HG03565 (cell line): ENCODE results near the gene SUFU.

ENCODE experiments used
- ATAC-seq: cut with Tn5 transposase; IDR thresholded peaks from one replicate; pipeline ENCODE4 v1.9.1; 2021; ENCODE audit warnings: mild to moderate bottlenecking, moderate library complexity; ENCODE audit not compliant: unreplicated experiment

The SUFU gene

GRCh38 chr10:102593074-102593803 is 89.5 kb downstream of the SUFU start:
- ATAC-seq: no peak

DNA sequence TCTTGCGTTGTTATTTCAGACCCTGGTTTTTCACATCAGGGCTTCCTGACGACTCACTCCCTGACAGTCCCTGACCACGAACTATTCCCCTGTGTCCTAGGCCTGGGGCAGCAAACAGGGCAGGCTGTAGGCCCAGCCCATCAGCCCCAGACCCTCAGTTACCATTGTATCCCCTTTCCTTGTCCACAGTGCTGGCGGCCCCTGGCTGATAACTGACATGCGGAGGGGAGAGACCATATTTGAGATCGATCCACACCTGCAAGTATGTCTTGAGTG is 90.0 kb downstream of the SUFU start:
- ATAC-seq: no peak

DNA sequence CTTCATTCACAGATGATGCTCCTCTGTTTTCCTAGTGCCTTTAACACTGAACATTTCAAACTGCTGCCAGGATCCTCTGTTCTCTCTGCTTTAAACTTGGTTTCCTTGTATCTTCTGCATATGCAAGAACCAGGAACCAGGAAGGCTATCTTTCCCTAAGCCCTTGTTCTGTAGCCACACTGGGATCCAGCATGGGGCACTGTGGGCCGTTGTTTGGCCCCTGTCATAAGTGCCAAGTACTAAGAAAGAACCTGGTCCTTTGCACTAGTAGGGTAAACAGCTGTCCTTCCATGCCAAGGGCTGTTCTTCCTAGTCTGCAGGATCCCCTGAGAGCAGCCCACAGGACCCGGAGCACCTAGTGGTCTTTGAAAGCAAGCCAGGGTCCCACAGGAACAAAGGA is 91.5 kb downstream of the SUFU start:
- no peak for ATAC-seq

- no peak for ATAC-seq
Measured at GRCh38 chr10:102595897-102596296, 92.1 kb downstream of the SUFU start.

- ATAC-seq: no peak
Measured at GRCh38 chr10:102596506-102596971, 92.8 kb downstream of the SUFU start.

GRCh38 chr10:102597131-102597991 is 93.6 kb downstream of the SUFU start:
- ATAC-seq: no peak

DNA sequence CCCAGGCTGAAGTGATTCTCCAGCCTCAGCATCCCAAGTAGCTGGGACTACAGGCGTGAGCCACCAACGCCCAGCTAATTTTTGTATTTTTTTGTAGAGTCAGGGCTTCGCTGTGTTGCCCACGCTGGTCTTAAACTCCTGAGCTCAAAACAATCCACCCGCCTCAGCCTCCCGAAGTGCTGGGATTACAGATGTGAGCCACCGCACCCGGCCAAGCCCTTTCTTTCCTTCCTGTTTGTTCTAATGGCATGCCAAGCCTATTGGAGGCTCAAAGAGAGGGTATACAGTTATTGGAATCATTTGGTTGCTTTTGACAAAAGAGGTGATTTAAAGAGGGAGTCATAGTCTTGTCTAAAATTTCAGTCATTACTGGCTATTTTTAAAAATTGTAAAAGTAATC is 94.5 kb downstream of the SUFU start:
- ATAC-seq: no peak

- ATAC-seq: no peak
Measured at GRCh38 chr10:102599565-102600327, 96.0 kb downstream of the SUFU start.

DNA sequence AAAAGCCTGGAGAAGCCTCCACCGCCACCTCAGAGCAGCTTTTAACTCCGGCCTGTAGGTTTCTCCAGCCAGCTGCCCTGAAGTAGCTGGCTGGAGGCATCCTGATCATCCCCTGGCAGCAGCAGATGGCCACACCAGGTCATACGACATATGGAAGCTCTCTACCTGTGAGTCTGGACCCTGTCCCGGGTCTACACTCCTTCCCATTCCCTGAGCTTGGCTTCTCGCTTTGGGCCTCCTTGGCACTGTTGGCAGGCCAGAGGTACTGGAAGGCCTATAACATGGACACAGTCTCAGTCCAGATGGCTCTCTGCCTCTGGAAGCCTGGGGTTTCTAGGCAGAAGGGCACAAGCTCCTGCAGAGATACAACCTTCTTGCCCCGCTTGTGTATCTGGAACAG is 97.0 kb downstream of the SUFU start:
- no peak for ATAC-seq

DNA sequence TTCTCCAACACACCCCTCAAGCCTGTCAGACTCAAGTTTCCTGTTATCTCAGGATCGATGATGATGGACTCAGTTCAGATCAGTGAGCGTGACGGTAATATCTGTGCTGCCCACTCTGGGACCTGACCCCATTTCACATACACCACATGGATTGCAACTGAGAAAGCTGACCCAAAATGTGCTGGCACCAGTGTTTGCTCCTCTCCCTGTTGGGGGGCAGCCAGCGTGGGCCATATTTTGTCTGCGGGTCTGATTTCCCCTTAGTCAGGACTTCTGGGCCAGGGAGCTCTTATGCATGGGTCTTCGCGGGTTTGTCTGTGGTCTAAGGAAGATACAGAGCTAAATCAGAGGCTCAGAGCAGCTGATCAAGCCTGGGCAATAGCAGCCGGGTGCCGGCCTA is 97.9 kb downstream of the SUFU start:
- no peak for ATAC-seq

DNA sequence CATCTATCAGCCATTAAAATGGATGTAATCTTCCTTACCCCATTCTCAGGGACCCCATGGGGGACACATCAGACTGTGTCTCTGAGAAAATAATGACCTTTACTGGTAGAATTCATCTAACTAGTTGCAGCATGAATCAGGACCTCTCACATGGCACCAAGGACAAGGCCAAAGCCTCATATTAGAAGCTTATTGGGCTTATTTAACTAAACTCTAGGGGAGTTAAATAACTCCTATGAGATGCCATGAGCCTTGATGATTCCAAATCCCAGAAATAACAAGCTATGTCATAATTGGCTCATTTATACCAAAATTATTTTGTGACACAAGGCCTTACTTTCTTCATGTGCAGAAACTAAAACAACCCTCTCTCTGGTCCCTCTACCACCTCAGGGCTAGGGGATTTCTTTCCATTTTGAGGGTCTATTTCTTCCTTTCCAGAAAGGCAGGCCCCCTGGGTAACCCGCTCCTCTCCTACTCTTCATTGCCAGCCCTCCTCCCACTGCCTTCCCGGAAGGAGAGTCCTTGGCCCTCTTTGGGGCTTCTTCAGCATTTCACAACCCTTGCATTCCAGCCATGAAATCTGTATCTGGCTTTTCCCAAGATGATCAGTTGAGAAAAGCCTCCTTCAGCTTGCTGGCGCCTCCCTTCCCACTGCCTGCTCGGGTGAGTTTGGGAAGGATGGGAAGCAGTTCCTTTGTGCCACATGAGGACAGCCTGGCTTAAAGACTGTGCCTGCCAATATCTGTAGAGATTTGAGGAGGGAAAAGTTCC is 98.7 kb downstream of the SUFU start:
- no peak for ATAC-seq

DNA sequence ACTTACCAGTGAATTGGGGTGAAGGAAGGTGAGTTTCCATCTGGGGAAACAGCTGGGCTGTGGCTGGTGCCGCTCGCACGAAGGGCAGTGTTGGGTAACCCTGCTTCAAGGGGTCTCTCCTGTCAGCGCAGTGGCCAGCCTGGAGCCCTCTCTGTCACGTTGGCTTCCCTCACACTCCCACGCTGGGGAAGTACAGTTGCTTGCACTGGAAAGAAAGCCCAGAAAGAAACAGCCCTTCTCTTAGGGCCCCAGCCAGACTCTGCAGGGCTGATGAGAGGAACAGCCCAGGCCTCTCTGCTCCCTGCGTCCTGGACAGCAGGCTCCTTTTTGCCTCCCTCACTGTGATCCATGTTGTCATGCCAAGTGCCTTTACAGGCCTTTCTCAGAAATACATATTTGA is 100.2 kb downstream of the SUFU start:
- no peak for ATAC-seq

DNA sequence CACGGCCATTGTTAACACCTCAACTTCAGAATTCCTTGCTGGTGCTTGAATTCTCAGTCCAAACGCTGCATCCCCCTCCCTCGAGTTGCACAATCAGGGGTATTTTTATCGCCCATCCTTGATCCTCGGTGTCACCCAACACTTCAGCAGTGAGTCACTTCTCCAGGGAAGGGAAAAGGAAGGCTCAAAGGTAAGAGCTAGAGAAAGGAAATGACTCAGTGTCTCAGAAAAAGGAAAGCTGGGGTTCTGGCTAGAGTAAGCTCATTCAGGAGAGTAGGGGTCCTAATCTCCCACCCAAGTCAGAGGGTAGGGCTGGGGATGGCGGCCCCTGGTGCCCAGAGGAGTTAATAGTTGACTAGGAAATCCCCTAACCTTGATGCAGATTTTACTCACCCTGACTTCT is 100.7 kb downstream of the SUFU start:
- no peak for ATAC-seq

- no peak for ATAC-seq
Measured at GRCh38 chr10:102605712-102606111, 101.9 kb downstream of the SUFU start.

- ATAC-seq: no peak
Measured at GRCh38 chr10:102608487-102608886, 104.7 kb downstream of the SUFU start.

- no peak for ATAC-seq
Measured at GRCh38 chr10:102610441-102610887, 106.7 kb downstream of the SUFU start.

- no peak for ATAC-seq
Measured at GRCh38 chr10:102611514-102612087, 107.8 kb downstream of the SUFU start.

- no peak for ATAC-seq
Measured at GRCh38 chr10:102612964-102613275, 109.1 kb downstream of the SUFU start.

- no peak for ATAC-seq
Measured at GRCh38 chr10:102613286-102613685, 109.5 kb downstream of the SUFU start.

DNA sequence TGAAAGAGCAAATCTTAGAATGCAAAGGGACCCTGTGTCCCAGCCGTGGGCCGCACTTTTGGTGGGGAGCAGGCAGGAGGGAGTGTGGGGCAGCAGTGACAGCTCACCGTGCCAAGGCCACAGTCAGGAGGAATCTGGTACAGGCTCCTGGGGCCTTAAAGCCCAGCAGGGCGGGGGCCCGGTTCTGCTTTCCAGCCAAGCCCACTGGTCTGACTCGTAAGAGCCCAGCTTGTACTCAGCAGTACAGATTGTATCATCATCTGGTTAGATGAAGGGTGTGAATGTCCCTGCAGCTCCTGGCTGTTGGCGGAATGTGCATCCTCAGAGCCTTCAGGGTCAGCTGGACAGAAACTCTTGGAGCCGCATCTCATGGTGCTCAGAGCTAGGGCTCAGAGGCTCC is 110.0 kb downstream of the SUFU start:
- ATAC-seq: no peak

DNA sequence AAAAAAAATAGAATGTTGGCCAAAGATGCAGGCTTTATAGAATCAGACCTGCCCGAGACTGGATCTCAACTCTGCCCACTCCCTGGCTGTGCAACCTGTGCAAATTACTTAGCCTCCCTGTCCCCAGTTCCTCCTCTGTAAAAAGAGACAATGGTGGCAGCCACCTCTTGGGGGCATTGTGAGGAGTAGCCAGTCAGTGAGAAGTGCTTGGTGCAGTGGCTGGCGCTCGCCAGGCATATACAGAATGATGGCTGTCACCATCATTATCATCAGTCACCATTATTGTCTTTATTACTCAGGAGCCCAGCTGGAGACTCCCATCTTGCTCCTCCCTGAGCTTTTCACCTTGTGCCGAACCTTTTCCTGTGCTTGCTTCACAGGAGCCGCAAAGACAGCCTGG is 111.1 kb downstream of the SUFU start:
- no peak for ATAC-seq
